Endothelial cell of umbilical vein (primary cell): ENCODE data around the gene GPD2. TPM values are rescaled to one million over a fixed set of nuclear protein-coding genes. Genes with fewer than 3 reads are reported as not detected.

Experiments used
- BruUV-seq: library from RNA; stranded (reverse); fragments of 400-500 nt; replicated peaks from 2 replicates; lab custom pipeline; 2021; lab: Mats Ljungman, UMichigan
- CTCF ChIA-PET: fragments of 300-600, 350-600 bp; sonication (Branson Sonifier 250); formaldehyde crosslinking; loops from one replicate; lab custom pipeline; 2021; ENCODE audit warnings: antibody characterized with exemption, inconsistent platforms; lab: Charles Lee
- POLR2A ChIA-PET: fragments of 300-600, 350-600 bp; sonication (Branson Sonifier 250); formaldehyde crosslinking; loops from one replicate; lab custom pipeline; 2021; ENCODE audit warnings: antibody characterized with exemption, inconsistent platforms; lab: Charles Lee
- DNase-seq: peaks from one replicate; pipeline ENCODE4 v3.0.0-alpha.2; 2011; ENCODE audit warnings: low read depth, low spot score
- FAIRE-seq: peaks from 2 replicates; lab custom pipeline; 2011; peaks lifted over from hg19 to GRCh38; lab: Jason Lieb, UNC
- H2AFZ ChIP-seq: 2 replicates; pipeline ENCODE4 v1.6.0; 2012; ENCODE audit warnings: low read depth, low read length, control low read depth, inconsistent platforms
- H3K27ac ChIP-seq: 2 replicates; pipeline ENCODE4 v1.5.1; 2011; ENCODE audit warnings: low read depth, mild to moderate bottlenecking, control low read depth, low read length, moderate library complexity; ENCODE audit not compliant: insufficient read depth
- H3K27me3 ChIP-seq, 2 experiments: 2 replicates each; pipeline versions ENCODE4 v1.6.0 to v1.6.1; 2011; ENCODE audit warnings: low read length in 2 of 2, mixed read lengths in 1 of 2; ENCODE audit not compliant: control insufficient read depth in 2 of 2, insufficient read depth in 2 of 2
- H3K36me3 ChIP-seq, 2 experiments: 2 replicates in 1 of 2; 3 replicates in 1 of 2; pipeline ENCODE4 v1.5.1; 2011; ENCODE audit warnings: low read length in 2 of 2, mild to moderate bottlenecking in 1 of 2, moderate library complexity in 1 of 2; ENCODE audit not compliant: control insufficient read depth in 2 of 2, insufficient read depth in 2 of 2; ENCODE audit errors: extremely low read depth in 1 of 2
- H3K4me1 ChIP-seq: 3 replicates; pipeline ENCODE4 v1.5.1; 2011; ENCODE audit warnings: mild to moderate bottlenecking, low read length; ENCODE audit not compliant: control insufficient read depth, insufficient read depth; ENCODE audit errors: extremely low read depth
- H3K4me2 ChIP-seq: 2 replicates; pipeline ENCODE4 v1.6.1; 2011; ENCODE audit warnings: low read length, control low read depth, mixed read lengths; ENCODE audit not compliant: insufficient read depth
- H3K4me3 ChIP-seq, 3 experiments: fragments of 200-600 bp in 1 of 3; sonication (generic), shearing (Covaris generic) in 1 of 3; replicated peaks in 1 of 3; 2 replicates each; pipeline ENCODE4 v1.5.1; 2011 to 2016; ENCODE audit warnings: control low read depth in 3 of 3, low read length in 3 of 3, mild to moderate bottlenecking in 2 of 3, inconsistent platforms in 1 of 3, low read depth in 1 of 3, moderate library complexity in 1 of 3; ENCODE audit not compliant: insufficient read depth in 1 of 3
- H3K79me2 ChIP-seq: 2 replicates; pipeline ENCODE4 v1.6.0; 2012; ENCODE audit warnings: low read length, inconsistent platforms; ENCODE audit not compliant: control insufficient read depth, insufficient read depth
- H3K9ac ChIP-seq: replicated peaks from 2 replicates; pipeline ENCODE3; 2011; ENCODE audit warnings: low read length, control low read depth; ENCODE audit not compliant: insufficient read depth; ENCODE audit errors: extremely low read depth
- H3K9me1 ChIP-seq: replicated peaks from 3 replicates; pipeline ENCODE4 v1.6.0; 2011; ENCODE audit warnings: mild to moderate bottlenecking, low read length; ENCODE audit not compliant: control insufficient read depth, insufficient read depth; ENCODE audit errors: extremely low read depth
- H3K9me3 ChIP-seq: replicated peaks from 2 replicates; pipeline ENCODE4 v1.5.1; 2012; ENCODE audit warnings: low read length, inconsistent platforms; ENCODE audit not compliant: control insufficient read depth, insufficient read depth
- H4K20me1 ChIP-seq: replicated peaks from 2 replicates; pipeline ENCODE3; 2011; ENCODE audit warnings: mild to moderate bottlenecking, low read length; ENCODE audit not compliant: control insufficient read depth, insufficient read depth; ENCODE audit errors: extremely low read depth
- EZH2 ChIP-seq: IDR thresholded peaks from 2 replicates; pipeline ENCODE4 v1.6.1; 2012; ENCODE audit warnings: borderline replicate concordance, low read depth, mild to moderate bottlenecking, moderate library complexity, low read length, inconsistent platforms; ENCODE audit not compliant: severe bottlenecking
- FOS ChIP-seq: IDR thresholded peaks from 2 replicates; pipeline ENCODE4 v1.6.1; 2011; ENCODE audit warnings: mild to moderate bottlenecking, low read length, moderate library complexity, borderline replicate concordance; ENCODE audit not compliant: insufficient read depth
- GATA2 ChIP-seq: IDR thresholded peaks from 2 replicates; pipeline ENCODE4 v1.7.0; 2011; ENCODE audit warnings: low read depth, mild to moderate bottlenecking, moderate library complexity, mixed read lengths, low read length; ENCODE audit not compliant: insufficient read length, insufficient read depth
- JUN ChIP-seq: IDR thresholded peaks from 2 replicates; pipeline ENCODE4 v1.6.1; 2011; ENCODE audit warnings: borderline replicate concordance, low read depth; ENCODE audit not compliant: insufficient read length, insufficient read depth
- MYC ChIP-seq: IDR thresholded peaks from one replicate; pipeline ENCODE4 v1.6.1; 2011; ENCODE audit warnings: mild to moderate bottlenecking, low read depth, low read length
- POLR2A ChIP-seq: IDR thresholded peaks from 2 replicates; pipeline ENCODE4 v1.6.1; 2012; ENCODE audit warnings: low read depth, mild to moderate bottlenecking, control low read depth, low read length
- POLR2AphosphoS5 ChIP-seq: IDR thresholded peaks from 2 replicates; pipeline ENCODE4 v1.6.1; 2012; ENCODE audit warnings: low read depth, mild to moderate bottlenecking, control low read depth, low read length, moderate library complexity; ENCODE audit not compliant: insufficient read depth
- dilution Hi-C: fragments of 300-500 bp; cut with MboI; formaldehyde crosslinking; loops from one replicate; pipeline ENCODE4 v1.15.0; 2019; ENCODE audit warnings: low sequenced_read_pairs; ENCODE audit not compliant: extremely low pct_ligation_motif_present
- intact Hi-C: fragments of 100-400 bp; cut with micrococcal nuclease; formaldehyde crosslinking; loops from one replicate; pipeline ENCODE4 v1.10.0; 2022
- polyA plus RNA-seq, 4 experiments: library from polyadenylated mRNA; depleted of rRNA in 3 of 4; stranded (reverse) in 3 of 4; unstranded in 1 of 4; fragments of >200 nt; gene quantifications; 2 replicates each; pipeline versions ENCODE4 v1.2.1 to v1.2.3, GENCODE V29; 2011 to 2012; ENCODE audit warnings: missing spikeins in 1 of 4
- total RNA-seq: library from RNA; stranded (reverse); gene quantifications from 2 replicates; pipeline ENCODE4 v1.2.3, GENCODE V29; 2021
- TF ChIP-seq, protein P1 (sequence below): IDR thresholded peaks from 2 replicates; pipeline ENCODE4 v1.6.1; 2011; ENCODE audit not compliant: insufficient read depth, insufficient read length
- TF ChIP-seq, protein P2 (sequence below), 2 donors: IDR thresholded peaks; 1 replicate in 1 of 2; 2 replicates in 1 of 2; pipeline ENCODE4 v1.5.1; 2011; ENCODE audit warnings: low read length in 2 of 2, mild to moderate bottlenecking in 2 of 2, moderate library complexity in 2 of 2, control low read depth in 1 of 2, inconsistent platforms in 1 of 2, low read depth in 1 of 2; ENCODE audit not compliant: insufficient read depth in 1 of 2; ENCODE audit errors: extremely low read depth in 1 of 2

Gene GPD2
- total and polyA plus RNA-seq, 2 donors (not counting 3 experiments of a cell fraction or from before 2014, with no cell fraction given): 6.6 to 37.0 TPM

DNA sequence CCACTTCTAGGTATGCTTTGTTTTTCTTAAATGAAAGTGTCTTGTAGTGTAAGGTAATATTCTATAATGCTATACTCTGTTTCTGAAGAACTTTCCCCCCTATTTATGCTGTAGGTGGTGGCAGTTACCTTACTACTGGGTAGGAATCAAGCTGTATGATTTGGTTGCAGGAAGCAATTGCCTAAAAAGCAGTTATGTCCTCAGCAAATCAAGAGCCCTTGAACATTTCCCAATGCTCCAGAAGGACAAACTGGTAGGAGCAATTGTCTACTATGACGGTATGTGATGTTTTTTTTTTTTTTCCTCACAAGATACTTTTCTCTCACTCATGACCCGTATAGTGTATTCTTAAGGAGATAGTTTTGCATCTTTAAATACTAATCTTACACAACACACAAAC lies 77.0 kb downstream of the GPD2 start:
- Histone ChIP-seq H3K79me2 (no peaks in the 10 kb centered on the region), H3K27ac (no peak overlapping the region), H3K4me2 (no peak overlapping the region), H3K9me3 (no peaks in the 10 kb centered on the region), H3K9ac (no peak overlapping the region), H3K27me3 (no peaks in the 10 kb centered on the region), H3K4me1 (no peaks in the 10 kb centered on the region), H4K20me1 (no peaks in the 10 kb centered on the region), H3K9me1 (no peaks in the 10 kb centered on the region), H3K4me3 (no peak overlapping the region), H3K36me3 (peaks cover 0 to 5% of the 10 kb centered on the region in 2 experiments), H2AFZ (no peak overlapping the region)
- ChIA-PET POLR2A (no interaction called here), CTCF (interaction anchor here (2.1 kb wide), 1 partner anchor 9 kb away, joined by 6 read pairs; no protein-coding TSS in a partner anchor)
- dilution Hi-C loops: no loop called here
- DNase-seq (no peak), FAIRE-seq (no peak)
- TF ChIP-seq MYC (no peak), GATA2 (no peak), EZH2 (no peak), POLR2A (no peak), FOS (no peak), POLR2AphosphoS5 (no peak)
- TF ChIP-seq, protein P1, sequence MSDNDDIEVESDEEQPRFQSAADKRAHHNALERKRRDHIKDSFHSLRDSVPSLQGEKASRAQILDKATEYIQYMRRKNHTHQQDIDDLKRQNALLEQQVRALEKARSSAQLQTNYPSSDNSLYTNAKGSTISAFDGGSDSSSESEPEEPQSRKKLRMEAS: no peak
- intact Hi-C loops: no loop called here
- no TSS peak for BruUV-seq

DNA sequence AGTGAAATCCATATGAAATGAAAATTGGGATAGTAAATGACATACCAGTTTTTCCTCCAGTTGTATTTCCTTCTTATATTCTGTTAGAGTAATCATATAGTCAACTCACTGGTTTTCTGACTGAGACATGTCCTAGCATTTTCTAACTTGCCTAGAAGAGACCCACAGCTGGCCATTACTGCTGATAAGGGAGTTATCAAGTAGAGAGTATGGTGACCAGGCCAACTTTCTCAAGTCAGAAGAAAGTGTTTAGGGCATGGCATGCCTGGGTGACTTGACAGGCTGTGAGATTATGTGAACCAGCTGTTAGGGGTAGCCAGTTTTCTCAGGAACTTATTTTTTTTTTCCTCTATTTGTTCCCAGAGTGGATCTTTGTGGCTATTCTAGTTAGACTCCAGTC lies 81.2 kb downstream of the GPD2 start:
- intact Hi-C loops: no loop called here
- H3K36me3 ChIP-seq: no peaks in the 10 kb centered on the region
- TF ChIP-seq JUN: no peak
- no peak for TF ChIP-seq FOS
- TF ChIP-seq, protein P1: no peak
- no peak for TF ChIP-seq MYC
- TF ChIP-seq, protein P2, sequence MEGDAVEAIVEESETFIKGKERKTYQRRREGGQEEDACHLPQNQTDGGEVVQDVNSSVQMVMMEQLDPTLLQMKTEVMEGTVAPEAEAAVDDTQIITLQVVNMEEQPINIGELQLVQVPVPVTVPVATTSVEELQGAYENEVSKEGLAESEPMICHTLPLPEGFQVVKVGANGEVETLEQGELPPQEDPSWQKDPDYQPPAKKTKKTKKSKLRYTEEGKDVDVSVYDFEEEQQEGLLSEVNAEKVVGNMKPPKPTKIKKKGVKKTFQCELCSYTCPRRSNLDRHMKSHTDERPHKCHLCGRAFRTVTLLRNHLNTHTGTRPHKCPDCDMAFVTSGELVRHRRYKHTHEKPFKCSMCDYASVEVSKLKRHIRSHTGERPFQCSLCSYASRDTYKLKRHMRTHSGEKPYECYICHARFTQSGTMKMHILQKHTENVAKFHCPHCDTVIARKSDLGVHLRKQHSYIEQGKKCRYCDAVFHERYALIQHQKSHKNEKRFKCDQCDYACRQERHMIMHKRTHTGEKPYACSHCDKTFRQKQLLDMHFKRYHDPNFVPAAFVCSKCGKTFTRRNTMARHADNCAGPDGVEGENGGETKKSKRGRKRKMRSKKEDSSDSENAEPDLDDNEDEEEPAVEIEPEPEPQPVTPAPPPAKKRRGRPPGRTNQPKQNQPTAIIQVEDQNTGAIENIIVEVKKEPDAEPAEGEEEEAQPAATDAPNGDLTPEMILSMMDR (IDR thresholded peaks at IDR 0.05; ENCODE audit: extremely low read depth in 1 of 2, insufficient read depth in 1 of 2, low read depth in 1 of 2, low read length in 2 of 2): no peak
- TF ChIP-seq POLR2AphosphoS5: no peak
- TF ChIP-seq POLR2A: no peak
- no peak for TF ChIP-seq GATA2
- TF ChIP-seq EZH2: no peak
- no TSS peak for BruUV-seq
- dilution Hi-C loops: no loop called here
- H3K27me3 ChIP-seq: no peaks in the 10 kb centered on the region
- H3K4me2 ChIP-seq: no peak overlapping the region
- H4K20me1 ChIP-seq: no peaks in the 10 kb centered on the region
- DNase-seq (no peak), FAIRE-seq (no peak)
- H3K27ac ChIP-seq: no peak overlapping the region
- H3K79me2 ChIP-seq: no peaks in the 10 kb centered on the region
- POLR2A ChIA-PET: no interaction called here
- no peaks in the 10 kb centered on the region for H3K4me1 ChIP-seq
- CTCF ChIA-PET: no interaction called here
- no peaks in the 10 kb centered on the region for H3K9me3 ChIP-seq
- H2AFZ ChIP-seq: no peak overlapping the region
- no peak overlapping the region for H3K9ac ChIP-seq
- no peaks in the 10 kb centered on the region for H3K9me1 ChIP-seq
- no peak overlapping the region for H3K4me3 ChIP-seq
